NOMO-1 treated with dmso at 0.1 percent for 144 hours (cell line): Measurements from ENCODE around the gene C5AR1.
A peak's percentile ranks its signal among the peaks of the same experiment; 100 is the strongest.
"Not testable (repeated sequence)": the region's sequence is repeated elsewhere in the genome, so short reads cannot be mapped to it uniquely, and the experiment has no call there.

Experiments
- DNase-seq: peaks from one replicate; lab custom pipeline; 2025; ENCODE audit not compliant: unreplicated experiment; lab: John Stamatoyannopoulos, UW

C5AR1 gene

GRCh38 chr19:47324502-47324901, 14.8 kb downstream of the C5AR1 start:
- DNase-seq, result peak; percentile 50

- no peak for DNase-seq
These were observed 20.8 kb downstream of the C5AR1 start for GRCh38 chr19:47330466-47330869.

GRCh38 chr19:47331490-47331889, 21.8 kb downstream of the C5AR1 start:
- DNase-seq, result no peak

GRCh38 chr19:47331931-47332547, 22.4 kb downstream of the C5AR1 start, which contains the start of gene C5AR2:
Gene C5AR2 (plus strand): TSS chr19:47332175. CDS start chr19:47340800, 8,625 bp downstream.
- DNase-seq, result no peak

- peak; percentile 76 for DNase-seq
These were observed 27.4 kb downstream of the C5AR1 start for GRCh38 chr19:47336765-47337718.

- DNase-seq, result no peak
These were observed 29.7 kb downstream of the C5AR1 start for GRCh38 chr19:47339196-47339880.

- DNase-seq, result no peak
These were observed 31.0 kb downstream of the C5AR1 start for GRCh38 chr19:47340477-47341208.

GRCh38 chr19:47341734-47342133, 32.1 kb downstream of the C5AR1 start:
- DNase-seq, result no peak

- DNase-seq, result no peak
These were observed 33.6 kb downstream of the C5AR1 start for GRCh38 chr19:47343194-47343802.

- no peak for DNase-seq
These were observed 34.8 kb downstream of the C5AR1 start for GRCh38 chr19:47344425-47344824.

GRCh38 chr19:47346024-47346423, 36.4 kb downstream of the C5AR1 start:
- not testable (repeated sequence) for DNase-seq

- DNase-seq, result peak; percentile 99
These were observed 39.4 kb downstream of the C5AR1 start, which contains the start of gene DHX34 for GRCh38 chr19:47348819-47349795. Gene DHX34 (plus strand): TSS chr19:47349315. CDS start chr19:47353031, 3,716 bp downstream.

GRCh38 chr19:47350630-47351029, 41.0 kb downstream of the C5AR1 start:
- DNase-seq, result no peak

GRCh38 chr19:47351548-47351947, 41.9 kb downstream of the C5AR1 start:
- DNase-seq, result no peak

GRCh38 chr19:47352095-47352494, 42.4 kb downstream of the C5AR1 start:
- DNase-seq, result no peak

GRCh38 chr19:47353307-47353712, 43.6 kb downstream of the C5AR1 start:
- DNase-seq, result no peak

GRCh38 chr19:47356900-47357299, 47.2 kb downstream of the C5AR1 start:
- DNase-seq, result no peak

- DNase-seq, result no peak
These were observed 48.4 kb downstream of the C5AR1 start for GRCh38 chr19:47357788-47358680.
